Measurements from ENCODE around the gene SLC47A2.

Gene SLC47A2

DNA sequence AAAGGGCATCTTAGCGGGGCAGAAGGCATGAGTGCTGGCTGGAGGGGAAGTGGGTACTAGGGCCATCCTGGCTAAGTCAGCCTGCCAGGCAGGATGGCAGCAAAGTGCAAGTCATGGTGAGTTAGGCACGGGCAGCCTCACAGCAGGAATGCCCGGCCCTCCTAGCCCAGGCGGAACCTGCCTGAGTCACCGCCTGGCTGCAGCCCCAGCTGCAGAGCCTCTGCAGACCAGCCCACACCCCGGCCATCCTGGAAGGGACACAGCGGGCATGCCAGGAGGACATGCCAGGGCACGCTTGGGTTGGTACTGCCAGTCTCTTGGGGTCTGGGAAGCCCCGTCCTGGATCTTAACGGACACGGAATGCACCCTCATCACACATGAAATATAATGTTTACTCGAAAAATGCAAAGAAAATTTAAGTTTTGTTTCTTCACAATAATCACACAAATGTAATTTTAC, 36.7 kb upstream of the SLC47A2 start:
- no peak overlapping the region for H3K4me3 ChIP-seq (replicated peaks; ENCODE audit: low read depth, low read length)
- TF ChIP-seq, protein P1, sequence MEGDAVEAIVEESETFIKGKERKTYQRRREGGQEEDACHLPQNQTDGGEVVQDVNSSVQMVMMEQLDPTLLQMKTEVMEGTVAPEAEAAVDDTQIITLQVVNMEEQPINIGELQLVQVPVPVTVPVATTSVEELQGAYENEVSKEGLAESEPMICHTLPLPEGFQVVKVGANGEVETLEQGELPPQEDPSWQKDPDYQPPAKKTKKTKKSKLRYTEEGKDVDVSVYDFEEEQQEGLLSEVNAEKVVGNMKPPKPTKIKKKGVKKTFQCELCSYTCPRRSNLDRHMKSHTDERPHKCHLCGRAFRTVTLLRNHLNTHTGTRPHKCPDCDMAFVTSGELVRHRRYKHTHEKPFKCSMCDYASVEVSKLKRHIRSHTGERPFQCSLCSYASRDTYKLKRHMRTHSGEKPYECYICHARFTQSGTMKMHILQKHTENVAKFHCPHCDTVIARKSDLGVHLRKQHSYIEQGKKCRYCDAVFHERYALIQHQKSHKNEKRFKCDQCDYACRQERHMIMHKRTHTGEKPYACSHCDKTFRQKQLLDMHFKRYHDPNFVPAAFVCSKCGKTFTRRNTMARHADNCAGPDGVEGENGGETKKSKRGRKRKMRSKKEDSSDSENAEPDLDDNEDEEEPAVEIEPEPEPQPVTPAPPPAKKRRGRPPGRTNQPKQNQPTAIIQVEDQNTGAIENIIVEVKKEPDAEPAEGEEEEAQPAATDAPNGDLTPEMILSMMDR (IDR thresholded peaks at IDR 0.05; ENCODE audit: low read depth, low read length, missing control alignments), result no peak
- DNase-seq (ENCODE audit: extremely low read depth, low read depth), result peak; percentile 16

DNA sequence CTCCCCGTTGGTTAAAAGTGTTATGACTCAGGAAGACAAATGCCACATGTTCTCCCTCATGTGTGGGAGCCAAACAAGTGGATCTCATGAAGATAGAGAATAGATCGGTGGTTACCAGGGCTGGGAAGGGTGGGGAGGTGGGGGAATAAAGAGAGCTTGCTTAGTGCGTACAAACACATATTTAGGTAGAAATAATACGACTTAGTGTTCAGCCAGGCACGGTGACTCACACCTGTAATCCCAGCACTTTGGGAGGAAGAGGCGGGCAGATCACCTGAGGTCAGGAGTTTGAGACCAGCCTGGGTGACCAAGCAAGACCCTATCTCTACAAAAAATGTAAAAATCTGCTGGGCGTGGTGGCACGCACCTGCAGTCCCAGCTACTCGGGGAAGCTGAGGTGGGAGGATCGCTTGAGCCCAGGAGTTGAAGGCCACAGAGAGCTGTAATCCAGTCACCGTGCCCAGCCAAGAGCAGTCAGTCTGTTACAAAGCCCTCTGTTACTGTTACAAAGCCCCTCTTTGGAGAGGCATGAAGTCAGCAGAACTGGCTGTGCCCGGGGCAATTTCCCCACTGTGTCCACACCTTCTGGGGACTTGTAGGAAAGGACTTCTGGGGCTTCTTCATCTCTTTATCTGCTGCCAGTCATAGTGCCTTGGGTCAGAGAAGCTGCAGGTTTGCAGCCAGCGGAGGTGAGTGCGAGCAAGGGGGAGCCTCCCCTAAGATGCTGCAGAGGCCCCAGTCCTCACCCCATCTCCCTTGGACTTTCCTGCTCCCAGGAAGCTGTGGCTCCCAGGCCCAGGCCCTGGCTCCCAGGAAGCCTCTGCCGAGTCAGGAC, 36.0 kb upstream of the SLC47A2 start:
- DNase-seq (ENCODE audit: extremely low read depth, low read depth), result no peak
- TF ChIP-seq, protein P1 (IDR thresholded peaks at IDR 0.05; ENCODE audit: low read depth, low read length, missing control alignments), result no peak
- no peak overlapping the region for H3K4me3 ChIP-seq (replicated peaks; ENCODE audit: low read depth, low read length)

DNA sequence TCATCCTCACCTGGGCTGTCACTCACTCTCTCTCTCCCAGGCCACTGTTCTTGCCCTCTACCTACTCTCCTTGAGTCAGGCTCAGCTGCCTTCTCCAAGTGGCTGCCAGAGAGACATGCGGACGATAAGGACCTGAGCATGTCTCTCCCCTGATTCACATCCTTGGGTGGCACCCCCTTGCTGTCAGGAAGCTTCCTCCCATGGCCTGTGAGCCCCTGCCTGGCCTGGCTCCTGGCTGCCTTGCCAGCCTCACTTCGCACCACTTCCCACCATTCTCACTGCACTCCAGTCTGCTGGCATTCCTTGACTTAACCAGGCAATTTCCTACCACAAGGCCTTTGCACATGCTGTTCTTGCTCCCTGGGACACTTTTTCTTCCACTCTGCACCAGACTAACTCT, 34.5 kb upstream of the SLC47A2 start:
- TF ChIP-seq, protein P1 (IDR thresholded peaks at IDR 0.05; ENCODE audit: low read depth, low read length, missing control alignments), result no peak
- DNase-seq (ENCODE audit: extremely low read depth, low read depth), result no peak
- H3K4me3 ChIP-seq (replicated peaks; ENCODE audit: low read depth, low read length), result no peak overlapping the region

DNA sequence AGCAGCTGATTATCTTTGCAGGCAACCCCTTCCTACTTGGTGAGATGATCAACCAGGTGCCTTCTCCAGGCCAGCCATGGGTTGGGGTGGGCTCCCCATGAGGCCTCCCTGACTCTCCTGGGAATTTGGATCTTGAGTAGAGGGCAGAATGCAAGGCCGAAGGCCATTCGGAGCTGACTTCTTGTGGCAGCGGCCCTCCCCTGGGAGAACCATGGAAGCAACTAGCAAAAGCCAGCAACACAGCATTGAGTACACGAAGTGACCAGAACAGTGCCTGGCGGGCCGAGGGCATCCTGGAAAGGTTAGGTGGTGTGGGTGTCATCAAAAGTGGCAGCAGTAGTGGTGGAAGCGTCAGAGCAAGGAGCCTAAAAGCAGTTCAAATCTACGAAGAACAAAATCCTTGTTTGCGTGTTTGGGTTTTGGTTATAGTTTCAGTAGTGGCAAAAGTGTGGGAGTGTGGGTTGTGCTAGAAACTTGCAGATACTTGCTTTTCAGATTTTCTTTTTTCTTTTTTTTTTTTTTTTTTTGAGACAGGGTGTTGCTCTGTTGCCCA, 33.7 kb upstream of the SLC47A2 start:
- TF ChIP-seq, protein P1 (IDR thresholded peaks at IDR 0.05; ENCODE audit: low read depth, low read length, missing control alignments), result no peak
- no peak for DNase-seq (ENCODE audit: extremely low read depth, low read depth)
- H3K4me3 ChIP-seq (replicated peaks; ENCODE audit: low read depth, low read length), result no peak overlapping the region

DNA sequence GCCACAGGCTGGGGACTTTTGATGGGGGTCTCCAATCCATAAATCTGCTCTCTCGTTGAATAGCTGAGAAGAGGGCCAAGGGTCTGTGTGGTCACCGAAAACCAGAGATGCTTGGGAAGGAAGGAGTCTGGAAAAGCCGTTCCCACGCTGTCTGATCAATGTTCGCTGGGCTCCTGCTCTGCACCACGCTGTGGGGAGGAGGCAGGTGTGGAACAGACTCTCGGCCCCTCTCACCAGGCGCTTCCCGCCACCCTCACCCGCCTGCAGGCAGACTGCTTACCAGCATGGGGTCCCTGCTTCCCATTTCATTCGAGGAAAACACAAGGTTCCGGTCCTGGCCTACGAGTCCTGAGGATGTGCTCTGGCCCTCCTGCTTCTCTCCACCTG, 32.4 kb upstream of the SLC47A2 start:
- no peak overlapping the region for H3K4me3 ChIP-seq (replicated peaks; ENCODE audit: low read depth, low read length)
- TF ChIP-seq, protein P1 (IDR thresholded peaks at IDR 0.05; ENCODE audit: low read depth, low read length, missing control alignments), result no peak
- DNase-seq (ENCODE audit: extremely low read depth, low read depth), result no peak

DNA sequence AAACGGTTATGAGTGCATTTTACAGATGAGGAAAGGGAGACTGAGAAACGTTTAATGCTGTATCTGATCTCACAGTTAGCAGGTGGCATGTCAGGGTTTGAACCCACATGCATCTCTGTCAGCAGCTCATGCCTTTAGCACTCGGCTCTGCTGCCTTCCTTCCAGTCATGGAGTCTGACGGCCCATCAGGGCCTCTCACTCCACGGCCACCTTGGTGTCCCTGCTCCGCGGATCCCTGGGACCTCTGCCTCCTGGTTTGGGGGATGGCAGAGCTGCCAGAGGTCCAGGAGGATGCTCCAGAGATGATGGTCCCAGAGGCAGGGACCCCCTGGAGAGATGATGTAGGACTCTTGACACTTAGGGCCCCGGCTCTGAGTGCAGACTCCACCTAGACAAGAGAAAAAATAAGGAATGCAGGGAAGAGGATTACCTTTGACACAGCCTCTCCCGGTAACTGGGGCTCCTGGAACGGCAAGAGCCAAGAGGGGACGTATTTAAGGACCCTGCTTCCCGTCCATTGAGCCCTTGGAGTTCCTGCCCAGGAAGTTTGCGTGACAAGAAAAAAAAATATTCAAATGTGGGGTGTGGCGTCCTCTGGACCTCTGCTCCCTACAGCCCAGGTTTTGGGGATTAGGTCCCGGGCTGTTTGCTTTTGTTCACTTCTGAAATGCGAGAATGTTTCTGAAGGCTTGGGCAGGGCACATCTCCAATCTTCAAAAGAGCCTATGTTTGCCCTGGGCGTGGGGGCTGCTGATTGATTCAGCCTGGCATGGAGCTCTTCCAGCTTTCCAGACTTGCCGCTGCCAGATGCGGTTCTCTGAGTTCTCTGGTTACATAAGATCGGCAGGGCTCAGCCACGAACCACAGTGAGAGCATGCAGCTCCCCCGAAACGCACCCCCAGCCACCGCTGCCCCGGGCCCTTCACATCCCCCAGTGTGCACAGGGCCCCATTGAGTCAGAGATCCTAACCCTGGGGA, 31.7 kb upstream of the SLC47A2 start, which contains the start of gene ALDH3A1:
Gene ALDH3A1 (minus strand): TSS at position 470 of the 978 bp plus-strand sequence. CDS start 3,169 bp downstream, outside the sequence.
- DNase-seq (ENCODE audit: extremely low read depth, low read depth), result no peak
- H3K4me3 ChIP-seq (replicated peaks; ENCODE audit: low read depth, low read length), result no peak within 1 kb of the TSS
- TF ChIP-seq, protein P1 (IDR thresholded peaks at IDR 0.05; ENCODE audit: low read depth, low read length, missing control alignments), result no peak
